IPS DF 4.7 (cell line): ENCODE data around the gene GIMAP5.

ENCODE experiments used
- DNase-seq: peaks from one replicate; pipeline ENCODE4 v3.0.0-alpha.2; 2013; ENCODE audit warnings: low spot score; ENCODE audit errors: extremely low read depth

The GIMAP5 gene

DNA sequence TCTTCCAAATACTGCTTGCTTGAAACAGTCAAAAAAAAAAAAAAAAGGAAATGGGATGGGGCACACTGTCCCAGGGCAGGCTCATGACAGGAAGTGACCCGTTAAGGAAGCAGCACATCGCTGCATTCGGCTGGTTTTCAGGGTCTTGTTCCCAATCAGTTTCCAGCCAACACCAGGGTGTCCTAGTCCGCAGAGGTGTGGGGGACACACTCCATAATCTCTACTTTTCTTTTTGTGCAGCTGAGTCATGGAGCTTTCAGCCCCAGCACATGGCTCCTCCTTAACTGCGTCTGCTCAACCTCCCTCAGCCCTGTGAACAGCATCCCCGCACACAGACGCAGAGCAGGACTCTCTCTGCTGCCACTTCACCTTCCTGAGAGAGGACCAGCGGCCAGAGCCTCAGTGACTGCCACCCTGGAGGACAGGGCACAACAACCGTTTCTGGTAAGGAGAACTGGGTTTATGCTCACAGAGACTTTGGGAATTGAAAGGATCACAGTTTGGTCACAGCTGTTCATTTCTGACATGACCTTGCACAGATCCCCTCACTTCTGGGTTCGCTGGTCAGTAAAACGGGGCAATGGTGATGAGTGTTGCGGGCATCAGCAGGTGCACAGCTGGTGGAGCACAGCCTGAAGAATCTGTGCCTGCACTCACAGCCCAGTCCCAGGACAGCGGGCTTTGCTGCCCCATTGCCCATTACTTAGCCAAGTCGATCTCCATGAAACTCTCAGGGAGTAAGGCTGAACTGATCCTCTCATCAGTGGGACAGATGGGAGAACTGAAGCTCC lies at the start of gene GIMAP5:
GIMAP5 (plus strand) TSS at position 154 of the 791 bp plus-strand sequence. CDS start 3,467 bp downstream, outside the sequence.
- DNase-seq, result no peak

DNA sequence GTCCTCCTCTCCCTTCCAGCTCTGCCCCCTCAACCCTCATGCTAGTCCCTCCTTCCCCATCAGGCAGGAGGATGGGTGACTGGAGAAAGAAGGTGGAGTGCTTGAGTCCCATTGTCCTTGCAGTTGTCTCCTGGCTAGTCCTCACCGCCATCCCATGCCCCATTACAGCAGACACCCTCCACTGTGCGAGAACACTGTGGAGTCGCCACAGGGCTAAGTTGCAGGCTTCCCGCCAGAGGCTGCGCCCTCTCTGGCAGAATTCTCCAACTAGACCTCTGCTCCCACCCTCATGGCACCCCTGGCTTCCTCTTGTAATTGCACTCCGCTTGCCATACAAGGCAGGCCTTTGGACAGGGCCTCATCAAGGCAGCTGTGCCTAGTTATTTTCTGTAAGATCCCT lies 48.6 kb upstream of the GIMAP5 start:
- DNase-seq, result no peak

DNA sequence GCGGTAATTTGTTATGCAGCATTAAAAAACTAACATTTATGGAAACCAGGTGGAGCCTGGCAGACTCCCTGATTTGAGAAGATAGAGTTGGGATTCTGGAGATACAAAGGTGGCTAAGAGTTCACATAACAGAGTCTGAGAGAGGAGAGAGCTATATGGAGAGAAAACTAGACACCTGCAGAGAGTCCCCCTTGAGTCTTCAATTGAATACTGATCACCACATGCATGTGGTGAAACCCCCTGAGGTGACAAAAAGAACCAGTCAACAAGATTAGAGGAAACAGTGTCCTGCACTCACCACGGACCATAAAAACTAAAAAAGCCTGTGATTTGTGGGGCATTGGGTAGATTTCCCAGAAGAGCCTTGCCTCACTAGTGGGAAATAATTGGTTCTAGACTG lies 41.6 kb upstream of the GIMAP5 start:
- DNase-seq, result no peak

DNA sequence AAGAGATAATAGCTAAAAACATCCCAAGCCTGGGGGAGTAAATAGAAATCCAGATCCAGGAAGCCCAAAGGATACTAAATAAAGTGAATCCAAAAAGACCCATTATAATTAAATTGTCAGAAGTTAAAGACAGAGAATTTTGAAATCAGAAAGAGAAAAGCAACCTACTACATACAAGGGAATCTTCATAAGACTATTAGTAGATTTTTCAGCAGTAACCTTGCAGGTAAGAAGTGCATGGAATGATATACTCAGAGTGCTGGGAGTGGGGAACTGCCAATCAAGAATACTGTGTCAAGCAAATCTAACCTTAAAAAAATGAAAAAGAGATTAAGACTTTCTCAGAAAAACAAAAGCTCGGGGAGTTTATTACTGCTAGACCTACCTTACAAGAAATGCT lies 34.0 kb upstream of the GIMAP5 start:
- no peak for DNase-seq

- no peak for DNase-seq
These were observed 21.9 kb upstream of the GIMAP5 start for GRCh38 chr7:150715293-150715692.

GRCh38 chr7:150715738-150716137 lies 21.5 kb upstream of the GIMAP5 start:
- no peak for DNase-seq

DNA sequence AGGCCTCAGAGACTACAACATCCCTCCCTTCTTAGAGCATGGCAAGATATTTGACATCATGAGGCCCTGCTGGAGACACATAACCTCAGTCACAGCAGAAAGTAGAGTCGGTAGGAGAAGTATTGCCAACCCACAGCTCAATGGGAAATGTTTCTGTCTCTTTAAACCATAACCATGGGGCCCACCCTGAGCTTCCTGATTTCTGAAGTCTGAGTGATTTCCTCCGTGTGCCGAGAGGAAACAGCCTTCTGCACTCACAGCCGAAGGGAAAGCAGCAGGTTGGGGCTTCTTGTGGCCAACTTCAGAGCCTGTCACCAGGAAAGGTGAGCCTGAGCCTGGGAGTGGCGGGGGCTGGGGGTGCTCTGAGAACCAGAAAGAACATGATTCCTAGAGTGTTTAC lies 20.9 kb upstream of the GIMAP5 start, which contains the start of gene GIMAP1:
GIMAP1 (plus strand) TSS at position 246 of the 400 bp plus-strand sequence. CDS start 2,435 bp downstream, outside the sequence.
- no peak for DNase-seq

DNA sequence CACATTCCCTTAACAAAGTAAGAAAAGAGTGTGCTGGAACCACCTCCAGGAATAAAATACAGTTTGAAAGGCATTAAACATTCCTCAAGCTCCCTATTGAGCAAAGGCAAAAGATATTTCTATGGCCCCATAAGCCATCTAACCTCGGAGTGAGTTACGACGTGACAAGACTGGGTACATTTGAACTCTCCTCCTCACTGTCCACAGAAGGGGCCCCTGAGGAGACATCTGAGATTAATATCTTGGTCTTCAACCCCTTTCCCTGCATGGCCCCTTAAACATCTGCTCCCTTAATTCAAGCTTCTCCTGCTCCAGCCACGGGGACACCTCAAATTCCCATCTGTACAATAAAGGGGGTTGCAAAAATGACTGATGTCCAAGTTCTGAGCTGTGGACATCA lies 20.3 kb upstream of the GIMAP5 start:
- no peak for DNase-seq

DNA sequence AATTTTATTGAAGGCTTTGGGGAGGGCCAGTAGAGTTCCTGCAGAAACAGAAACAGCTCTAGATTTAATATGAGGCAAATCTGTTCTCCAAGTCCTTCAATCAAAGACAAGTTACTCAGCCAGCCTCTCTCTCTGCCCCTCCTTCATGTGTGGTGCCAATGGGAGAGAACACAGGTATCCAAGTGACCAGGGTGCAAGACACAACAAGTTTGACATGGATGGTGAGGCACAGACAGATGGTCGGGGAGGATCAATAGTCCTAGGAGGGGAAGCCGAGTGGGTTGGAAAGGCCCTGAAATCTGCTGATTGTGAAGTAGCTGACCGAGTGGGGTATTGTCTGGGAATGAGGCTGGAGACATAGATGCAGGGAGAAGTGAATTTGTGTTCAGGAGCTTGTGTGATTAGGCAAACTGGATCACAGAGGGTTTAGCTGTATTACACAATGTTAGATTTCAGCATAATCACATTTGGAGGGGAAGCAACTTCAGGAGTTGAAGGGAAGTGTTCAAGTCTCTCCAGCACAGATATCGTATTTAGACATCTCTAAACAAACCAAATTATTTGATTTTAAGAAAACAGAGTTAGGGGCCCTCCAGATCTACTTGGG lies 19.3 kb upstream of the GIMAP5 start:
- no peak for DNase-seq

- DNase-seq, result no peak
These were observed 17.8 kb upstream of the GIMAP5 start for GRCh38 chr7:150719436-150719835.

DNA sequence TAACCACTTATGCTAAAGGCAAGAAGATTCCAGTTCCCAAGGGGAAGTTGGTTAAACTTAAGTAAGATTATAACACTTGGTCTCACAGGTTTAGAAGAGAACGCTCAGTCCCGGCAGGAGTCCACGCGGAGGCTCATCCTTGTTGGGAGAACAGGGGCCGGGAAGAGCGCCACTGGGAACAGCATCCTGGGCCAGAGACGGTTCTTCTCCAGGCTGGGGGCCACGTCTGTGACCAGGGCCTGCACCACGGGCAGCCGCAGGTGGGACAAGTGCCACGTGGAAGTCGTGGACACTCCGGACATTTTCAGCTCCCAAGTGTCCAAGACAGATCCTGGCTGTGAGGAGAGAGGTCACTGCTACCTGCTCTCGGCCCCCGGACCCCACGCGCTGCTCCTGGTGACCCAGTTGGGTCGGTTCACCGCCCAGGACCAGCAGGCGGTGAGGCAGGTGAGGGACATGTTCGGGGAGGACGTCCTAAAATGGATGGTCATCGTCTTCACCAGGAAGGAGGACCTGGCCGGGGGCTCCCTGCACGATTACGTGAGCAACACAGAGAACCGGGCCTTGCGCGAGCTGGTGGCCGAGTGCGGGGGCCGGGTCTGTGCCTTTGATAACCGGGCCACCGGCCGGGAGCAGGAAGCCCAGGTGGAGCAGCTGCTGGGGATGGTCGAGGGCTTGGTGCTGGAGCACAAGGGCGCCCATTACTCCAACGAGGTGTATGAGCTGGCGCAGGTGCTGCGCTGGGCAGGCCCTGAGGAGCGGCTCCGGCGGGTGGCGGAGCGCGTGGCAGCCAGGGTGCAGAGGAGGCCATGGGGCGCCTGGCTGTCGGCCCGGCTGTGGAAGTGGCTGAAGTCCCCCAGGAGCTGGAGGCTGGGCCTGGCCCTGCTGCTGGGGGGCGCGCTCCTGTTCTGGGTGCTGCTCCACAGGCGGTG lies 17.0 kb upstream of the GIMAP5 start:
- no peak for DNase-seq

GRCh38 chr7:150721970-150722373 lies 15.2 kb upstream of the GIMAP5 start:
- no peak for DNase-seq

GRCh38 chr7:150722431-150722931 lies 14.7 kb upstream of the GIMAP5 start:
- no peak for DNase-seq

- DNase-seq, result no peak
These were observed 13.8 kb upstream of the GIMAP5 start for GRCh38 chr7:150723467-150723866.

- DNase-seq, result no peak
These were observed 9.8 kb upstream of the GIMAP5 start for GRCh38 chr7:150727381-150727780.

DNA sequence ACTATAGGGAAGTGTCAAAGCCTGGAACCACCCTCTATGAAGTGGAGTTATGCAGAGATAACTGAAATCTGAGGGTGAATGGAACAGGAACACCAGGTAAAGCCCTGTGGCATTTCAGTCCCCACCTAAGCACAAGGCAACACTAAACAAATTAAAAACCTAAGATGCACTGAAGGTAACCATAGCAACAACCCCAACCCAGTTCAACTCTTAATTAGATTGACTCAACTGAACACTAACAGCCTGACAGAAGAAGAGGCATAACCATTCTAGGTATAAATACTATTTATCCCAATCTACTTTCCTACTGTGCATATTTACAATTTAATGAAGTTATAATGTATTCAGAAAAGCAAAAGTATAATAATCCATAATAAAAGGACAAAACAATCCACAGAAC lies 9.2 kb upstream of the GIMAP5 start:
- DNase-seq, result no peak

- no peak for DNase-seq
These were observed 8.6 kb upstream of the GIMAP5 start for GRCh38 chr7:150728609-150729008.

DNA sequence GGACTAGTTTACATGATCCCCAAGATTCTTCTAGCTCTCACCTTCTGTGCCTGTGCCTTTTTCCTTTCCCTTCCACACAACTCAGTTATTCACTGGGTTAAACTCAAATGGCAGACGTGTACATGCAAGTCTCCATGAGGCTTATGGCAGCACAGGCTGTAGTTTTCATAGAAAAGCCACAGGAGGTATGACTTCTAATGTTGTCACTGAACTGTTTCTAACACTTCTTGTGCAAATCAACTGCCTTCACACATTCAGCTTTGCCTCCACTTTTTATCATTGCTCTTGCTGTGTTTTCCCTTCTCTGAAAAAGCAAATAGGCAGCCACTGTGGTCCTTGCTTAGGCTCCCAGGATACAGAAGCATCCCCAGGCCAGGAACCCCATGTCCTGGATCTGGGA lies 5.3 kb upstream of the GIMAP5 start:
- DNase-seq, result no peak

DNA sequence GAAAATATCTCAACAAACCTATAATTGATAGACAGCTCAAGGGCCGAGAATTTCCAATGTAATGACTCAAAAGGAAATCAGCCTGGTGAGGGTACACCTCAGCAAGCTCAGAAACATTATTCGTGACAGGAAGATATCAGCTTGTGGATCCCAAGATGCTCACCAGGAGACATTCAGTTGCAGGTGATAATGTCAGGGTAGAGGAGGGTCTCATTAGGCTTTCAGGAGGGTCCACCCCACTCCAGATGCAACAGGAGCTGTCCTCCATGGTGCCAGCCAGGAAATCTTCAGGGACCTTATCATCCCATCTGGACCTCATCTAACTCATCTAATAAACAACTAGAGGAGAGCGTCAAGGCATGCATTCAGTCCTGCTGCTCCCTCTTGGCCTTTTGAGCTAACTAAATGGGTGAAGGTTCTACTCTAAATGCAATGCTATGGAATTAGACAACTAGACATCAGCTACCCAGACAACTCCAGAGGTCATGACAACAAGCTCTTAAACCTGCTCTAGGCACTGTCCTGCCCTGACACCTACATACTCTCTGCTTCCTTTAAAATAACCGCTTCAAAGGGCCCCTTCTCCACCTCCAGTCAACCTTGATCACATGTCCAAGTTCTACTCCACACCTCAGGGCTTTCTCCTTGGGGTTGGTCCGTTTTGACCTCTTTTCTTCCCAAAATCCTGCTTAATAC lies 4.3 kb upstream of the GIMAP5 start:
- DNase-seq, result no peak

DNA sequence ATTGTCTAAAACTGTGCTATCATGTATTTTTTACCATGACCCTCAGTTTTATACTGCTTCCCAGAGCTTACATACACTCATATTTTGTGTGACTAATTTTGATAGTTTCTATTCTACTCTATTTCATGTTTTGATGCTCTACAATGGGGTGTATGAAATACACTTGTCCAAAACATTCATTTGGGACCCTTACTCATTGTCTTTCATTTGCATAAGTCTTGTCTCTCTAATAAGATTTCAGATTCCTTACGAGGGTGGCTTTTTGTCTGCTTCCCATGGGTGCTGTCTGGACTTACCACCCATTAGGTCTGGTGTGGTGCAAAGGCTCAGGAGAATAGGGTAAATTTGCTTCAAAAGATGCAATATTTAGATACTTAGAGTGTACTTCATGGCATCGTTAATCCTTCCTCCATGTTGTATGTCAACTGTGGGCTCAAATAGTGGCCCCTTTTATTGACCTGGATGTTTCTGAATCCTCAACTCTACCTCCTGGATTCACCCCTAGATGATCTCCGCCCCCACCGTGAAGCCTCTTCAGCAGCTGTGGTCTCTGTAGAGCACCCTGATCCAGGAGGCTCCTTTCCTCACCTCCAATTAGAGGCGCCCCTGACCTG lies 3.6 kb upstream of the GIMAP5 start:
- no peak for DNase-seq

- DNase-seq, result no peak
These were observed 3.0 kb upstream of the GIMAP5 start for GRCh38 chr7:150734254-150734653.
